ENCODE data around the gene COMMD1.
"Not testable (repeated sequence)": the region's sequence is repeated elsewhere in the genome, so short reads cannot be mapped to it uniquely, and the experiment has no call there.

COMMD1 gene

DNA sequence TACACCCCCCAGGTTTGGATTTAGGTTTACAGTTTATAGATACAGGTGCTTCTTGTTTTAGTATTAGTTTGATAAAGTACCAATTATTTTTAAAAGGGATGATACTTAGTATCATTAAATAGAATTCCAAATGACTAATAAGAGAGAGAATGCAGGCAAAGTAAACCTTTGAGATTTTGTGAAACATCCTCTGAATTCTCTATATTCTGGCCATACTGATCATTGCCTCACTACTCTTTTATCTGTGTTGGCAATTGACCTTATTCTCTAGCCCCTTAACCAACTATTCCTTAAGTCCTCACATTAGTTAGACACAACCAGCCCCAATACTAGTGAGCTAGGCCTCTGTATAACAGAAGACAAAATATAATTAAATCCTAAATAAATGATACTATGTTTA is 125.4 kb downstream of the COMMD1 start:
- no peak for DNase-seq (ENCODE audit: low read depth)

DNA sequence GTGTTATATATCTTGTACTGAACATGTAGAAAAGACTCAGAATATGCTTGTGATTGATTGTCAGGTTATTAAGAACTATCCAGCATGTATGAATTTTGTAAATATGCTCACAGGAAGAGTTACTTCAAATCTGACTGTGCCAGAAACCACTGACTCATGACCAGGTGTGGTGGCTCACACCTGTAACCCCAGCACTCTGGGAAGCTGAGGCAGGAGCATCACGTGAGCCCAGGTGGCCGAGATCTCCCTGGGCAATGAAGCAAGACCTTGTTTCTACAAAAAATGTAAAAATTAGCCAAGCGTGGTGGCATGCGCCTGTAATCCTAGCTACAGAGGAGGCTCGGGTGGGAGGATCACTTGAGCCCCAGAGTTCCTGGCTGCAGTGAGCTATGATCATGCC is 126.6 kb downstream of the COMMD1 start:
- DNase-seq (ENCODE audit: low read depth) = no peak

DNA sequence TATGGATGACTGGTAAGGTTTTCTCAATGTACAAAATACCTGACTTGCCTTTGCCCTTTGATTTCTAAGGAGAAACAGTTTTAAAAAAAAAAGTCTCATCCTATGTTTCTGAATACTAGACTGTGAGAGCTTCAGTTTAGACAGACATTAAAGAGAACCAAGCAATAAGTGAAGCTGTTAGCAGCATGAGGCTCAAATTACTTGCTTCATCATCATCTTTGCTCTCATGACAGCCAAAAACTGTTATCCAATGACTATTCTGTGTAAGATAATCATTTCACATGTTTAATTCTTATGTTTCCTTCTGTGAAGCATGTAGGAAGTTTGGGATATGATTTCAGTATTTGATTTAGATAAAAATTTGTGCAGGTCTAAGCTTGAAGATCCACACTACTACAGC is 129.2 kb downstream of the COMMD1 start:
- DNase-seq (ENCODE audit: low read depth) = no peak

DNA sequence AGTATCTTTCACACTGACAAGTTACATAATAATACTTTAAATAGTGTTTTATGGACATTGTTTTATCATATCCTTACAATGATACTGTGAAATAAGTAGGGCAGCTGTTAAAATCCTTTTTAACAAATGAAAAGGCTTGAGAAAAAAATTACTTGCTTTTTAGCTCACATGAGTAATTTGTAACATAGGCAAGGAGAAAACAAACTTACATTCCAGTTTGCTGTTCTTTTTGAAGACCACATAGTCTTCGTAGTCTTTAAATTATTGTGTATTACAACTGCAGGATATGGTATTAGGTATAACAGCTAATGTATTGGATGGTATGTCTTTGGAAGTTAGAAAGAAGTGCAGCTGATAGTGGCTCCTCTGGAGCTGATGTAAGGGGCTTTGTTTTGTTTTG is 130.8 kb downstream of the COMMD1 start:
- DNase-seq (ENCODE audit: low read depth) = no peak

DNA sequence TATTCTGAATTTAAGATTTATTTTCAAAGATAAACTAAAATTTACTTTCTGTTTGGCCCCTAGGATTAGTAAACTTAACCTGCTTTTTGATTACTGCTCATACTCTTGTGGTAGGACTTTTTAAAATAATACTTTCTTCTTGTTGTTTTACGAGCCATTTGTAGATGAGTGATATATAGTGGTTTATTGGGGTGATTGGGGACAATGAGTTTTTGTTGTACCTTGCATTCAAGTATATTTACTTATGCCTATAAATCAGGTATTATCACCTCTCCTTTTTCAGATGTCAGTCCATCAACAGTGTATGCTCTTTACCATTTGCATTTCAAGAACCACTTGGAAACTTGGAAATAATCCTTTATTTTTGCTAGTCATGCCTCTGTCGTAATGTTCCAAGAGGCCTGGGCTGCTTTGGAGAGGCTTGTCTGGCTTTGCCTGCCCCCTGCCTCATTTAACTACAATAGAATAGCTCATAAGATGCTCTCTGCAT is 131.3 kb downstream of the COMMD1 start:
- DNase-seq (ENCODE audit: low read depth) = no peak

DNA sequence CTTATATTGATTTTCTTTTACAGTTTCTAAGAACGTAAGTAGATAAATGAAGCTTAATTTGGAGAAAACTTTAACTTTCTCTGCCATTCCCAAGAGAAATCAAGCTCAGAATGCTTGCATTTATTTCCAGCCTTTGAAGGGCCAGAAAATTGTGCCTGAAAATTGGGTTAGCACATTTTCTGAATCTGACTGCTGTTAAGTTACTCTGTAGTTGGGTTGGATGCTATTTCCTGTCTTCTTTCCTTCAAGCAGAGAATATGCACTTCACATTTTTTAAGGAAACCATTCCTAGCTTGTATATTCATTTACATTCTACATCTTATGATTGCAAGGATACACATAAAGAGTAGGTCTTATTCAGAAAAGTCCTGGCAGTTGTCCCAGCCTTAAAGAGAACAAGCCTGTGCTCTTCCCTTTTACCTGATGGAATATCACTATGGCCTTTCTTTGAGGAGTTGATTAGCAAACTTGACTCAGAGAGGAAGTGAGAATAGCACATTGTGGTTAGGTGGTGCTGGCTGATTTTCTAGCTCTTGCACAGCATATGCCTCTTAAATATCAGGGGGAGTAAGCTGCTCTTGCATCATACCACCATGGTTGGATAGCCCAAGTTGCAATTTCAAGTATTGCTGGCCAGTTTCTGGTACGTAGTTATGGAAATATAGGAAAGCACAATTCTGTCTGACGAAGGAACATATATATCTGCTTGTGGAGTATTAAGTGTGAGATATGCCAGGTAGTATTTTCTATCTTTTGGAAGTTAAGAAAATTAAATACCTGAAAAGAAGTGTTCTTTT is 133.7 kb downstream of the COMMD1 start:
- DNase-seq (ENCODE audit: low read depth) = no peak

DNA sequence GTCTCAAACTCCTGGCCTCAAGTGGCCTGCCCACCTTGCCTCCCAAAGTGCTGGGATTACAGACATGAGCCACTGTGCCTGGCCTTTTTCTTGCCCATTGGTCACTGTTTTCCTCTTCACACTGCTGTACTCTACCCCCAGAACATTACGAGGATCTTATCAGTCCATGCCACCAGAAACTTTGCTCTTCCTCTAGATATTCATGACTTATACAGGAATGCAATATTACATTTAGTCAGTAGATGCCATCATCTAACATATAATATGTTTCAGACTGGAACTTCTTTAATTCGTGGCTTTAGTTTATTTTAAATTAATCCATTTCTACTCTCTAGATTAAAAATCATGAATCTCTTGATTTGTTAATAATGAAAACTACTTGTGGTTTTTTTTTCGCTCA is 135.5 kb downstream of the COMMD1 start:
- DNase-seq (ENCODE audit: low read depth) = no peak

DNA sequence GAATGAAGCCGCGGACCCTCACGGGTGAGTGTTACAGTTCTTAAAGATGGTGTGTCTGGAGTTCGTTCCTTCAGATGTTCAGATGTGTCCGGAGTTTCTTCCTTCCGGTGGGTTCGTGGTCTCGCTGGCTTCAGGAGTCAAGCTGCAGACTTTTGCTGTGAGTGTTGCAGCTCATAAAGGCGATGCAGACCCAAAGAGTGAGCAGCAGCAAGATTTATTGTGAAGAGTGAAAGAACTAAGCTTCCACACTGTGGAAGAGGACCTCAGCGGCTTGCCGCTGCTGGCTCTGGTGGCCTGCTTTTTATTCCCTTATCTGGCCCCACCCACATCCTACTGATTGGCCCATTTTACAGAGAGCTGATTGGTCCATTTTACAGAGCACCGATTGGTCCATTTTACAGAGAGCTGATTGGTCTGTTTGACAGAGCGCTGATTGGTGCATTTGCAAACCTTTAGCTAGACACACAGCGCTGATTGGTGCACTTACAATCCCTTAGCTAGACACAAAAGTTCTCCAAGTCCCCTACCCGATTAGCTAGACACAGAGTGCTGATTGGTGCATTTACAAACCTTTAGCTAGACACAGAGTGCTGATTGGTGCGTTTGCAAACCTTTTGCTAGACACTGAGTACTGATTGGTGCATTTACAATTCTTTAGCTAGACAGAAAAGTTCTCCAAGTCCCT is 136.4 kb downstream of the COMMD1 start:
- DNase-seq (ENCODE audit: low read depth) = not testable (repeated sequence)

DNA sequence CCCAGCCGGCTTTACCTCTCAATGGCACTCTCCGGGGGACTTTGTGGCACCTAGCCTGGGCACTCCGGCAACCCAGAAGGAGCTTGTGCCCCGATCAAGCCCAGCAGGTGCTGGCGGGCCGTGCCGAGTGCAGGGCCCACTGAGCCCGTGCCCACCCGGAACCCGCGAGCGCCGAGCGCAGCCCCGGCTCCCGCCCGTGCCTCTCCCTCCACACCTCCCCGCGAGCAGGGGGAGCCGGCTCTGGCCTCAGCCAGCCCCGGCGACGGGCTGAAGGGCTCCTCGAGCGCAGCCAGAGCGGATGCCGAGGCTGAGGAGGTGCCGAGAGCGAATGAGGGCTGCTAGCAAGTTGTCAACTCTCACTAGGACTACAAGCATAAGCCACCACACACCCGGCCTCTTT is 136.9 kb downstream of the COMMD1 start:
- DNase-seq (ENCODE audit: low read depth) = no peak

DNA sequence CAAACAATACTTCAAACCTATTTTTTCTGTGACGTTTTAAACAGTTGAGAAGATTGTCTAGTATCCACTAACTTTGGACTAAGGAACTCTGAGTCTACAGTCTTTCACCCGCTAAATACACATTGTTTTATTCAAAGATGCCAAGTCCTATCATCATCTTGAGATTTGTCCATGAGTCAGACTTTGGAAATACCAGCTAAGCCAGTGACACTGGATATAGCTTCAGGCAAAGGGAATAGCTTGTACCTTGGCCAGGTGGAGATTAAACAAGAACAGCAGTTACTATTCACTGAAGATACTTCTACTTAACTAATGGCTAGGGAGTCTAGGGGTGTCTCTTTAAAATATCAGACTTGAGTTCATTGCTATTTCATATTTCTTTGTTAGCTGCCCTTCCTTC is 137.5 kb downstream of the COMMD1 start:
- DNase-seq (ENCODE audit: low read depth) = no peak

DNA sequence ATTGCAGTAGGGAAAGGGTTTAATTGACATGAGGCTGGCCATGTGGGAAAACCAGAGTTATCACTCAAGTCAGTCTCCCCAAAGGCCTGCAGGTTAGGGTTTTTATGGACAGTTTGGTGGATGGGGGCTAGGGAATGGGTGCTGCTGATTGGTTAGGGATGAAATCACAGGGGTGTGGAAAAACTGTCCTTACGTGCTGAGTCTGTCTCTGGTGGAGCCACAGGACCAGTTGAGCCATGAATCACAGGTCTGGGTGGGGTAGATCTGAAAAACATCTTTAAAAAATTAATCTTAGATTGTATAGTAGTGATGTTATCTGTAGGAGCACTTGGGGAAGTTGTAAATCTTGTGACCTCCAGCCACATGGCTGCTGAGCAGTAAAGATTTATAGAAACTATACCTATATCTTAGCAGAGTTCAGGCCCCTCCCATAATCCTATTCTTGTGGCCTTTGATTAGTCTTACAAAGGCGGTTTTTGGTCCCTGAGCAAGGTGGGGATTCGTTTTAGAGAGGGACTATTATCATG is 139.6 kb downstream of the COMMD1 start:
- DNase-seq (ENCODE audit: low read depth) = no peak

DNA sequence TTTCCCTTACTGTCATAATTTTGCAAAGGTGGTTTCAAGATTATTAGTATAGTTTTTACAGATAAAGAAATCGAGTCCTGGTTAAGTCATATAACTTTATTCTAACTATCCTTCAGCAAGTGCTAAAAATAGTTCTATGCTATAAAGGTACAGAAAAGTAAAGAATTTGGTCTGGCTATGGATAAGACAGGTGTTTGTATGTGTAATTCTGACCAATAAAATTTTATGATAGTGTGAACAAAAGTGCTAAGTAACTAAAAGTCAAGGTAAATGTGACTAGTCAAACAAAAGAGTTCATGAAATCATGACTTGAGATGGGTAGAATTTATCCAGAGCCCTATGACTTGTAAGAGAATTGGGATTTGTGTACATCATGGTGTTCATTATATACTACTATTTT is 140.7 kb downstream of the COMMD1 start:
- no peak for DNase-seq (ENCODE audit: low read depth)

DNA sequence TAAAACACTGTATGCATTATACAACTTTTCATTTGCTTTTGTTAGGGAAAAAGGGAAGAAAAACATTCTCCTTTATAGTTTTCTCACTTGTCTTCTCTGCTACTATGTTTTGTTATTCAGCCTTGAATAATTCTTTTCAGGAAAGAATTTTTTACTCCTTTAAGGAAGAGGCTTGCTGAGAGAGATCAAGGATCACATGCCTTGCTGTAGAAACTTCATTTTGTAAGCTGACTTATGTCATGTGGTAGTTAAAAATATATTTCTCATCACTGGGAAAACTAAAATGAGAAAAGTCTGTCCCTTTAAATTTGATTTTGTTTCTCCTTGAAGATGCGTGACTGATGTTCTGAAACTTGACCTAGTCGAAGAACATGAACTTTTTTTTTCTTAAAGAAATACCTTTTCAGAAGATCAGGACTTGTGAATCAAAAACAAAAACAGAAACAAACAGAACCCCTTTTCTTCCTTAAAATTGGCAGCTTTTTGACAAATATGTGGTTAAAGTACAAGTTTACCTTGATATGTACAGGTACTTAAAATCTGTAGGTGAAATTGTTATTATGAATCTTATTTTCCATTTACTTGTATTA is 145.1 kb downstream of the COMMD1 start:
- no peak for DNase-seq (ENCODE audit: low read depth)

DNA sequence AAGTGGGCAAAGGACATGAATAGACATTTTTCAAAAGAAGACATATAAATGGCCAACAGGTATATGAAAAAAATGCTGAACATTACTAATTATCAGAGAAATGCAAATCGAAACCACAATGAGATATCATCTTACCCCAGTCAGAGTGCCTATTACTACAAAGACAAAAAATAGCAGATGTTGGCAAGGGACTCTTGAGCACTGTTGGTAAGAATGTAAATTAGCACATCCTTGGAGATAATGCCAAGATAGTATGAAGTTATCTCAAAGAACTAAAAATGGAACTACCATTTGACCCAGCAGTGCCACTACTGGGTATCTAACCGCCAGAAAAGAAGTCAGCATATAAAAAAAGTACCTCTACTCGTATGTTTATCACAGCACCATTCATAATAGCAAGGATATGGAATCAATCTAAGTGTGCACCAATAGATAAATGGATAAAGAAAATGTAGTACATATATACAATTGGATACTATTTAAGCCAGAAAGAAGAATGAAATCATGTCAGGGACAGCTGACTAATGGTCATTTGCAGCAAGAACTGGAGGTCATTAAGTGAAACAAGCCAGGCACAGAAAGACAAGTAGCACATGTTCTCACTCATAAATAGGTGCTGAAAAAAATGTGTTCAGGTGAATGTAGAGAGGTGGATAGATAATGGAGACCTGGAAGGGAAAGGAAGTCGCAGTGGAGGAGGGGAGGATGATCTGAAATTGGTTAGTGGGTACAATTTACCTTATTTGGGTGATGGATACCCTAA is 148.7 kb downstream of the COMMD1 start:
- no peak for DNase-seq (ENCODE audit: low read depth)

DNA sequence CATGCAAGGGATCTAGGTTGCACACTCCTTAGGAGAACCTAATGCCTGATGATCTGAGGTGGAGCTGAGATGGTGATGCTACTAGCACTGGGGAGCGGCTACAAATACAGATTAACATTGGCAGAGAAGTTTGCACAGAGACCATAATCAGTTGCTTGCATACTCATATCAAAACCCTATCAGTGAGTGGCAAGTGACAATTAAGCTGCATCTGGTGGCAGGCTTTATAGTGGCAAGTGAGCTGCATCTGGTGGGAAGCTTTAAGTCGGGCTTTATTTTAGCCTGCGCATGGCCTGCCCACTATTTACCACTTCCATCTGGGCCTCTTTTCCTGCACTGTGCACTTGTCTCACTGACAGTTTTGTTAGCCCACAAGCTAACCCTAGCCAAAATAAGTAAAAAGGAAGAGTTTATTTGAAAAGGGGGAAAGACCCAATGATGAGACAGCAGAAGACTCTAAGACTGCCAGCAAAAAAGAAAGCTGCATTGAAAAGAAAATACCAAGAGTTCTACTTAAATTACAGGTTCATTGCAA is 149.5 kb downstream of the COMMD1 start:
- DNase-seq (ENCODE audit: low read depth) = no peak

DNA sequence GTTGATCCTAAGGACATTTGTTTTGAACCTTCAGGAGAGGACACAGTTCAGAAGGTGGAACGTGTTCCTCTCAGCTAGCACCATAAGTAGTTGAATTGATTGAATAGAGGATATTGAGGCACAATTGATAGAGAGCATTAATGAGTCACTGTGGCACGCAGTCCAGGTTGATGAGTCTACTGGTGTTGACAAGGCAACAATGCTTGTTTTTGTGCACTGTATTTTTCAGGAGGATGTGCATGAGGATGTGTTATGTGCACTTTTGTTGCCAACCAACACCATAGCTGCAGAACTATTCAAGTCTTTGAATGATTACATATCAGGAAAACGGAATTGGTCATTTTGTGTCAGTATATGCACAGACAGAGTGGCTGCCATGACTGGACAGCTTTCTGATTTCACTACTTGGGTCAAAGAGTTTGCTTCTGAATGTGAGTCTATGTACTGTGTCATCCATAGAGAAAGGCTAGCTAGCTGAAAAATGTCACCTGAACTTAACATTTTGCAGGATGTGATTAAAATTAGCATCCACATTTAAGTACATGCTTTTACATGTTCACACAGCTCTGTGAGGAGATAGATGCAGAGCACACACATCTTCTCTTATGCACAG is 150.4 kb downstream of the COMMD1 start:
- DNase-seq (ENCODE audit: low read depth) = no peak

DNA sequence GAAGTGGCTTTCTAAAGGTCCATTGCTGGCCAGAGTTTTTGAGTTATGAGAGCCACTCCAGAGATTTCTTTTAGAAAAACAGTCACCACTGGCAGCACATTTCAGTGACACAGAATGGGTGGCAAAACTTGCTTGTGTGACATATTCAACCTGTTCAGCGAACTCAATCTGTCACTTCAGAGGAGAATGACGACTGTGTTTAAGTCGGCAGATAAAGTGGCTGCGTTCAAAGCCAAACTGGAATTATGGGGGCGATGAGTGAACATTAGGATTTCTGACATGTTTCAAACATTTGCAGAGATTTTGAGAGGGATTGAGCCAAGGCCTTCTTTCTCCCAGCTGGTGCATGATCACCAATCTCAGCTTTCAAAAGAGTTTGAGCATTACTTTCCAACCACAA is 150.9 kb downstream of the COMMD1 start:
- DNase-seq (ENCODE audit: low read depth) = no peak

DNA sequence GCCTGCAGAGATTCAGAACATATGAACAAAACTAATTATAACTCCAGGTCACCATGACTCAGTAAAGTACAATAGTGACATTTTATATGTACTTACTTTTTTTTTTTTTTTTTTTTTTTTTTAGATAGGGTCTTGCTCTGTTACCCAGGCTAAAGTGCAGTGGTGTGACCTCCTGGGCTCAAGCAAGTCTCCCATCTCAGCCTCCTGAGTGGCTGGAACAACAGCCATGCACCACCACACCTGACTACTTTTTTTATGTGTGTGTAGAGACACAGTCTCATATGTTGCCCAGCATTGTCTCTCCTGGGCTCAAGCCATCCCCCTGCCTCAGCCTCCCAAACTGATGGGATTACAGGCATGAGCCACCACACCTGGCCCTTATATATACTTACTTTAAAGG is 159.8 kb downstream of the COMMD1 start:
- no peak for DNase-seq (ENCODE audit: low read depth)

DNA sequence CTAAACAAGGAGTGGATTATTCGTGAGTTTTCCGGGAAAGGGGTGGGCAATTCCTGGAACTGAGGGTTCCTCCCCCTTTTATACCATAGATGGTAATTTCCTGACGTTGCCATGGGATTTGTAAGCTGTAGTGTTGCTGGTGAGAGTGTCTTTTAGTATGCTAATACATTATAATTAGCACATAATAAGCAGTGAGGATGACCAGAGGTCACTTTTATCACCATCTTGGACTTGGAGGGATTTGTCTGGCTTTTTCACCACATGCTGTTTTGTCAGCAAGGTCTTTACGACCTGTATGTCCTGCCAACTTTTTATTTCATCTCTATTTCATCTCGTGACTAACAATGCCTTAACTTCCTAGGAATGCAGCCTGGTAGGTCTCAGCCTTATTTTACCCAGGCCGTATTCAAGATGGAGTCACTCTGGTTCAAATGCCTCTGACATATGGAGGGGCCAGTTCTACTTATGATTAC is 165.7 kb downstream of the COMMD1 start:
- no peak for DNase-seq (ENCODE audit: low read depth)

DNA sequence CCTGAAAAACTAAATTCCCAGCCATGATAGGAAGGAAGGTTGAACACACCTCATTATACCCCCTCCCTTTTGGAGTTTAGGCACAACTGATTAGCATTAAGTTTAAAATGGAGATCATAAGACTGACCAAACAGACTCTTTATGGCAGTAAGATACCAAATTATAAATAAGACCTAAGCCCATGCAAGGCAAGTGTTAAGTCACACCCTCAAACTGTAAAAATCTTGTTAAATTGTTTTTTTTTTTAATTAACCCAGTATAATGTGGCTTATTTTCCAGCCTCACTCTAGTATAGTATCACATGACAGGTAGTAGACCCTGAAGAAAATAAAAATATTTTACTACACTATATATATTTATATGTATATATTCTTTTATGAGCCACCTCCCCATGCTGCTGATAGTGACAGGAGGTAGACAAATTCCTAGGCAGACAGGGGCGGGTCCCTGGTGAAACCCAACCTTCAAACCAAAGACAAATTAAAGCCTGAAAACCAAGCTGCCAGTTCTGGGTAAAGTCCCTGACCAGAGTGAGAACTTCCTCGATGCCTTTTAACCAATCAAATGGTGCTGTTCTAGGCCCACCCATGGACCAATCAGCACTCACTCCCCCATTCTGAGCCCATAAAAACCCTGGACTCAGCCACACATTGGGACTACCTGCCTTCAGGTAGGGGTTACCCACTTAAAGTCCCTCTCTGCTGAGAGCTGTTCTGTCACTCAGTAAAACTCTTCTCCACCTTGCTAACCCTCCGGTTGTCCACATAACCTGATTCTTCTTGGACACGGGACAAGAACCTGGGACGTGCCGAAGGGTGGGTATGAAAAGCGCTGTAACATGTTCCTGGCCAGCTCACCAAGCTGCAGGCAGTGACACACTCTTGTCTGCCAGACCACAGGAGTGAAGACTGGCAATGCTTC is 166.5 kb downstream of the COMMD1 start:
- DNase-seq (ENCODE audit: low read depth) = no peak

Data from activated T-cell treated with anti-CD3 and anti-CD28 coated beads for 1 hour (primary cell).